Spleen (tissue), 11 donors: ENCODE data around the gene CHD9. TPM values are rescaled to one million over a fixed set of nuclear protein-coding genes. Genes with fewer than 3 reads are reported as not detected.

ENCODE experiments used
- DNase-seq: peaks from one replicate; pipeline ENCODE4 v3.0.0-alpha.2; 2020
- H3K27ac ChIP-seq, 8 donors: fragments of 200-600 bp; sonication (generic) in 7 of 8; 1 replicate in 4 of 8; 2 replicates in 4 of 8; pipeline versions ENCODE4 v1.5.0 to v1.8.0; 2016 to 2021; ENCODE audit warnings: inconsistent platforms in 4 of 8, mild to moderate bottlenecking in 4 of 8, moderate library complexity in 1 of 8
- H3K27me3 ChIP-seq, 7 donors: fragments of 200-600 bp; sonication (generic) in 6 of 7; replicated peaks in 1 of 7; 1 replicate in 4 of 7; 2 replicates in 3 of 7; pipeline versions ENCODE4 v1.5.0 to v1.8.0; 2016 to 2021; ENCODE audit warnings: inconsistent platforms in 3 of 7, mild to moderate bottlenecking in 1 of 7
- H3K36me3 ChIP-seq, 6 donors: fragments of 200-600 bp; sonication (generic) in 5 of 6; 1 replicate in 4 of 6; 2 replicates in 2 of 6; pipeline versions ENCODE4 v1.5.0 to v1.8.0; 2016 to 2021; ENCODE audit warnings: inconsistent platforms in 2 of 6
- H3K4me1 ChIP-seq, 6 donors: fragments of 200-600 bp; sonication (generic) in 5 of 6; 1 replicate in 3 of 6; 2 replicates in 3 of 6; pipeline versions ENCODE4 v1.5.0 to v1.8.0; 2016 to 2021; ENCODE audit warnings: inconsistent platforms in 3 of 6
- H3K4me3 ChIP-seq, 8 donors: fragments of 200-600 bp; sonication (generic) in 7 of 8; 1 replicate in 4 of 8; 2 replicates in 4 of 8; pipeline versions ENCODE4 v1.5.0 to v1.8.0; 2016 to 2021; ENCODE audit warnings: inconsistent platforms in 4 of 8, mild to moderate bottlenecking in 4 of 8, moderate library complexity in 2 of 8
- H3K9me3 ChIP-seq, 8 donors: fragments of 200-600 bp; sonication (generic) in 7 of 8; 1 replicate in 4 of 8; 2 replicates in 4 of 8; pipeline versions ENCODE4 v1.5.0 to v1.8.0; 2016 to 2021; ENCODE audit warnings: inconsistent platforms in 4 of 8
- POLR2A ChIP-seq, 3 donors: fragments of 450-650 bp; IDR thresholded peaks; one replicate each; pipeline ENCODE4 v1.5.1; 2017; ENCODE audit warnings: antibody characterized with exemption in 3 of 3, mild to moderate bottlenecking in 1 of 3
- POLR2AphosphoS5 ChIP-seq, 3 donors: sonication (generic); formaldehyde crosslinking; IDR thresholded peaks; one replicate each; pipeline ENCODE4 v1.5.1; 2017; ENCODE audit warnings: antibody characterized with exemption in 3 of 3
- WGBS, 5 donors: extraction: QIAGEN DNeasy Blood & Tissue Kit in 3 of 5; methylation state at CpG; one replicate each; pipeline versions ENCODE4 v1.1.5 to v1.1.7; 2013 to 2018; 5-methylcytosine and 5-hydroxymethylcytosine counted together
- intact Hi-C: fragments of 100-400 bp; cut with DNase I; formaldehyde crosslinking; loops from one replicate; pipeline ENCODE4 v1.15.0; 2023; ENCODE audit warnings: low total_unique reads
- polyA plus RNA-seq, 3 donors: library from polyadenylated mRNA; stranded (reverse); fragments of 200-250 nt; gene quantifications; one replicate each; pipeline ENCODE4 v1.2.1, GENCODE V29; 2013
- total RNA-seq, 7 donors: library from RNA; depleted of rRNA in 3 of 7; stranded (reverse); fragments of >200 nt in 3 of 7; fragmentation: NEBNext Ultra II Directional in 4 of 7; extraction: Animal tissue kit (Norgen Biotek cat#: 25700) in 4 of 7; gene quantifications; one replicate each; pipeline versions ENCODE4 v1.1.0 to v1.2.1, GENCODE V29; 2016 to 2021
- TF ChIP-seq, protein P1 (sequence below), 11 experiments: fragments of 200-600 bp in 7 of 11; fragments of 450-650 bp in 4 of 11; sonication (generic) in 4 of 11; IDR thresholded peaks in 8 of 11; conservative IDR thresholded peaks in 3 of 11; 1 replicate in 7 of 11; 2 replicates in 4 of 11; pipeline versions ENCODE4 v1.4.0 to v1.8.0; 2016 to 2021; ENCODE audit warnings: antibody characterized with exemption in 11 of 11, inconsistent platforms in 4 of 11, mild to moderate bottlenecking in 1 of 11
- donor health status: healthy with polysubstance abuse.
- donor health status: DM: no; HTN: no; CAD: no; lungs with moderate emphysema.
- donor health status: DM: no; HTN: no; CAD: no.
- donor health status: Bipolar disorder and iron deficiency.
- donor health status: healthy.
- donor health status: DM: no; HTN: no; CAD: no.
- donor health status: DM: yes; HTN: yes; CAD: no.

Gene CHD9
- total and polyA plus RNA-seq, 10 donors = 16.7 to 93.3 (median 76.0) TPM

GRCh38 chr16:53257001-53257400 is 202.2 kb downstream of the CHD9 start:
- TF ChIP-seq POLR2A (IDR thresholded peaks at IDR 0.05) (no peak), POLR2AphosphoS5 (IDR thresholded peaks at IDR 0.05) (no peak)
- TF ChIP-seq, protein P1, sequence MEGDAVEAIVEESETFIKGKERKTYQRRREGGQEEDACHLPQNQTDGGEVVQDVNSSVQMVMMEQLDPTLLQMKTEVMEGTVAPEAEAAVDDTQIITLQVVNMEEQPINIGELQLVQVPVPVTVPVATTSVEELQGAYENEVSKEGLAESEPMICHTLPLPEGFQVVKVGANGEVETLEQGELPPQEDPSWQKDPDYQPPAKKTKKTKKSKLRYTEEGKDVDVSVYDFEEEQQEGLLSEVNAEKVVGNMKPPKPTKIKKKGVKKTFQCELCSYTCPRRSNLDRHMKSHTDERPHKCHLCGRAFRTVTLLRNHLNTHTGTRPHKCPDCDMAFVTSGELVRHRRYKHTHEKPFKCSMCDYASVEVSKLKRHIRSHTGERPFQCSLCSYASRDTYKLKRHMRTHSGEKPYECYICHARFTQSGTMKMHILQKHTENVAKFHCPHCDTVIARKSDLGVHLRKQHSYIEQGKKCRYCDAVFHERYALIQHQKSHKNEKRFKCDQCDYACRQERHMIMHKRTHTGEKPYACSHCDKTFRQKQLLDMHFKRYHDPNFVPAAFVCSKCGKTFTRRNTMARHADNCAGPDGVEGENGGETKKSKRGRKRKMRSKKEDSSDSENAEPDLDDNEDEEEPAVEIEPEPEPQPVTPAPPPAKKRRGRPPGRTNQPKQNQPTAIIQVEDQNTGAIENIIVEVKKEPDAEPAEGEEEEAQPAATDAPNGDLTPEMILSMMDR (IDR thresholded peaks at IDR 0.05 in 8 of 11, conservative IDR thresholded peaks at IDR 0.05 in 3 of 11) = no peak
- WGBS, 5 donors = 91 to 96% (median 92%) methylated on average over 2 of the region's 2 CpGs
- Histone ChIP-seq H3K27ac (no peak overlapping the region), H3K4me1 (no peaks in the 10 kb centered on the region), H3K9me3 (peaks cover 0 to 8% (median 5%) of the 10 kb centered on the region in 8 donors), H3K36me3 (peaks cover 9 to 100% (median 44%) of the 10 kb centered on the region in 6 donors), H3K27me3 (no peaks in the 10 kb centered on the region), H3K4me3 (no peak overlapping the region)
- intact Hi-C loops = no loop called here
- no peak for DNase-seq

DNA sequence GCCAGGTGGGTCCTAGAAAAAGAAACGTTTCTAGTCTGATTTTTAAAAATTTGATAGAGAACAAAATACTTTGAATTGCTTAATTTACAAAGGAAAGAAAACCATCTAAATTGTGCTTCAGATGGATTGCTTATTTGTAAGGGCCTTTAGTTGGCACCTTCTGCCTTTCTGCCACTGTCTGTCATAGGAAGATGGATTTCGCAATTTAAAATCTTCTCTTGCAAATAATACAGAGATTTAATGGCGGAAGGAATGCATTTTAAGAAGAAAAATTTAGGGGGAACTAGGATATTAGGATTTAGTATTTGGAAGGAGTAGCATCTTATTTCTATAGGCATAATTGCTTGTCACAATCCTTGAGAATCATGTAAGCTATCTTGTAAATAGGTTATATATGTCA is 204.0 kb downstream of the CHD9 start:
- Histone ChIP-seq H3K27ac (no peak overlapping the region), H3K36me3 (peaks cover 9 to 100% (median 55%) of the 10 kb centered on the region in 6 donors)
- intact Hi-C loops = no loop called here

GRCh38 chr16:53261276-53261675 is 206.5 kb downstream of the CHD9 start:
- peaks cover 0 to 8% (median 5%) of the 10 kb centered on the region in 8 donors for H3K9me3 ChIP-seq
- no peak overlapping the region for H3K27ac ChIP-seq
- no peak for DNase-seq
- intact Hi-C loops = no loop called here
- no peaks in the 10 kb centered on the region for H3K27me3 ChIP-seq
- 91 to 98% (median 95%) methylated on average over 2 of the region's 2 CpGs for WGBS, 5 donors
- H3K4me3 ChIP-seq = no peak overlapping the region
- no peak for TF ChIP-seq POLR2AphosphoS5 (IDR thresholded peaks at IDR 0.05)
- TF ChIP-seq, protein P1 (IDR thresholded peaks at IDR 0.05 in 8 of 11, conservative IDR thresholded peaks at IDR 0.05 in 3 of 11) = no peak
- TF ChIP-seq POLR2A (IDR thresholded peaks at IDR 0.05) = no peak
- peaks cover 9 to 100% (median 48%) of the 10 kb centered on the region in 6 donors for H3K36me3 ChIP-seq
- no peaks in the 10 kb centered on the region for H3K4me1 ChIP-seq

More for the DNA sequence above, 204.0 kb downstream of the CHD9 start:
- 87 to 94% (median 93%) methylated on average over 3 of the region's 3 CpGs for WGBS, 5 donors
- Histone ChIP-seq H3K9me3 (peaks cover 0 to 8% (median 5%) of the 10 kb centered on the region in 8 donors), H3K4me1 (no peaks in the 10 kb centered on the region), H3K4me3 (no peak overlapping the region), H3K27me3 (no peaks in the 10 kb centered on the region)
- DNase-seq = no peak
- TF ChIP-seq POLR2A (IDR thresholded peaks at IDR 0.05) = no peak
- TF ChIP-seq, protein P1 (IDR thresholded peaks at IDR 0.05 in 8 of 11, conservative IDR thresholded peaks at IDR 0.05 in 3 of 11) = no peak
- no peak for TF ChIP-seq POLR2AphosphoS5 (IDR thresholded peaks at IDR 0.05)

GRCh38 chr16:53262645-53263044 is 207.9 kb downstream of the CHD9 start:
- WGBS, 5 donors = 94 to 98% (median 97%) methylated on average over 2 of the region's 2 CpGs
- H3K9me3 ChIP-seq = peaks cover 0 to 8% (median 5%) of the 10 kb centered on the region in 8 donors
- intact Hi-C loops = no loop called here
- TF ChIP-seq, protein P1 (IDR thresholded peaks at IDR 0.05 in 8 of 11, conservative IDR thresholded peaks at IDR 0.05 in 3 of 11) = no peak
- TF ChIP-seq POLR2A (IDR thresholded peaks at IDR 0.05) (no peak), POLR2AphosphoS5 (IDR thresholded peaks at IDR 0.05) (no peak)
- H3K27ac ChIP-seq = no peak overlapping the region
- H3K27me3 ChIP-seq = no peaks in the 10 kb centered on the region
- no peak for DNase-seq
- no peak overlapping the region for H3K4me3 ChIP-seq
- H3K36me3 ChIP-seq = peaks cover 9 to 100% (median 47%) of the 10 kb centered on the region in 6 donors
- no peaks in the 10 kb centered on the region for H3K4me1 ChIP-seq
